SHP77 (cell line): ENCODE data around the gene APCDD1L.
"Not testable (repeated sequence)": the region's sequence is repeated elsewhere in the genome, so short reads cannot be mapped to it uniquely, and the experiment has no call there.

Experiments
- DNase-seq, 2 experiments: peaks; one replicate each; lab custom pipeline; 2025; lab: John Stamatoyannopoulos, UW

The APCDD1L gene

DNA sequence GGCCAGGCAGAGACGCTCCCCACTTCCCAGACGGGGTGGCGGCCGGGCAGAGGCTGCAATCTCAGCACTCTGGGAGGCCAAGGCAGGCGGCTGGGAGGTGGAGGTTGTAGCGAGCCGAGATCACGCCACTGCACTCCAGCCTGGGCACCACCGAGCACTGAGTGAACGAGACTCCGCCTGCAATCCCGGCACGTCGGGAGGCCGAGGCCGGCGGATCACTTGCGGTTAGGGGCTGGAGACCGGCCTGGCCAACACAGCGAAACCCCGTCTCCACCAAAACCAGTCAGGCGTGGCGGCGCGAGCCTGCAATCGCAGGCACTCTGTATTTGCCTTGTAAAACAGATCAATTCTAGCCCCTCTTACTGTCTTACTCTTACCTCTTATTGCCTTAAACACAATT lies 100.4 kb downstream of the APCDD1L start:
- not testable (repeated sequence) for DNase-seq

GRCh38 chr20:58414216-58414615 lies 101.0 kb downstream of the APCDD1L start:
- DNase-seq, result not testable (repeated sequence)
